ENCODE results near the gene PLOD2.

PLOD2 gene

GRCh38 chr3:146044046-146044445 is 116.9 kb downstream of the PLOD2 start:
- DNase-seq (ENCODE audit: low read depth in 2 of 2), result no peak

GRCh38 chr3:146040630-146041029 is 120.4 kb downstream of the PLOD2 start:
- DNase-seq (ENCODE audit: low read depth in 2 of 2), result no peak

GRCh38 chr3:146037697-146038096 is 123.3 kb downstream of the PLOD2 start:
- no peak for DNase-seq (ENCODE audit: low read depth in 2 of 2)

- no peak for DNase-seq (ENCODE audit: low read depth in 2 of 2)
Measured at GRCh38 chr3:146036281-146036680, 124.7 kb downstream of the PLOD2 start.

GRCh38 chr3:146035366-146035765 is 125.6 kb downstream of the PLOD2 start:
- DNase-seq (ENCODE audit: low read depth in 2 of 2), result no peak

- DNase-seq (ENCODE audit: low read depth in 2 of 2), result no peak
Measured at GRCh38 chr3:146033950-146034349, 127.0 kb downstream of the PLOD2 start.

GRCh38 chr3:146026547-146026946 is 134.4 kb downstream of the PLOD2 start:
- DNase-seq (ENCODE audit: low read depth in 2 of 2), result no peak

GRCh38 chr3:146024260-146024659 is 136.7 kb downstream of the PLOD2 start:
- DNase-seq (ENCODE audit: low read depth in 2 of 2), result no peak

GRCh38 chr3:146020969-146021368 is 140.0 kb downstream of the PLOD2 start:
- no peak for DNase-seq (ENCODE audit: low read depth in 2 of 2)

GRCh38 chr3:146019508-146019907 is 141.5 kb downstream of the PLOD2 start:
- DNase-seq (ENCODE audit: low read depth in 2 of 2), result no peak

Data from stimulated activated CD4-positive, alpha-beta T cell treated with anti-CD3 and anti-CD28 coated beads, Interleukin-12 subunit alpha, Interleukin-12 subunit beta, amount 100 ng/mL, for 24 hours (primary cell).